RPMI8226 (cell line): ENCODE results near the gene RAB3GAP1.
"Not testable (repeated sequence)": the region's sequence is repeated elsewhere in the genome, so short reads cannot be mapped to it uniquely, and the experiment has no call there.

Experiments
- DNase-seq: peaks from one replicate; pipeline ENCODE4 v3.0.0-alpha.2; 2015

The RAB3GAP1 gene

DNA sequence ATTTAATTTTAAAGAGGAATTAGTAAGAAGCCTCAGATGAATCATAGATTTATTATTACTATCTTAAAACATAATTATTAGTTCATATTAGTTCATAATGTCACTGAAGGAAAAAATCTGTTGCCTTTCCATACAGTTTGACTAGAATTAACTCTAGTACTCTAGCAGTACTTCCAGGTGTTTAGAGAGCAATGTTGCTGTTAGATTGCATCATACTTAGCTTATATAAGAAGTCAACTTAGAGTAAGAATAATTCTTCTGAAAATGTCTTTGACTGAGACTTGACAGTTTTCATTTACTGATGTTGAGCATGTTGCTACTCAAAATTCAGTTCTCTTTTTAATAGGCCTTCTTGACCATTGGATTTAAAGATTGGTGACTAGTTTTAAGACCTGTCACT, 4.7 kb downstream of the RAB3GAP1 start:
- DNase-seq = no peak

DNA sequence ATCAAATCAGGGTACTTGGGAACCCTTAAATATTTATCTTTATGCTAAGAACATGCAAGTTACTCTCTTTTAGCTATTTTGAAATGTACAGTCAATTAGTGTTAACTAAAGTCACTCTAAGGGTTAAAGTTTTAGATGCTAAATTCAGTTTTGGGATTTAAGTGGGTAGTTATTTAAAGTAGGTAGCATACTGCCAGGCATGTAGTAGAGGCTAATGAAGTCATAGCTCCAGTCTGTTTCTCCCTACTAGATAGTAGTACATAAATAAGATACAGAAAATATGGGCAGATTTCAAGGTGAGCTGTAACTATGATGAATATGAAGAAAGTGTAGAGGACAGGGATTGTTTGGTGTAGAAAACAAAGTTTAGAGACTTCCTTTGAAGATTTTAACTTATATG, 7.5 kb downstream of the RAB3GAP1 start:
- no peak for DNase-seq

DNA sequence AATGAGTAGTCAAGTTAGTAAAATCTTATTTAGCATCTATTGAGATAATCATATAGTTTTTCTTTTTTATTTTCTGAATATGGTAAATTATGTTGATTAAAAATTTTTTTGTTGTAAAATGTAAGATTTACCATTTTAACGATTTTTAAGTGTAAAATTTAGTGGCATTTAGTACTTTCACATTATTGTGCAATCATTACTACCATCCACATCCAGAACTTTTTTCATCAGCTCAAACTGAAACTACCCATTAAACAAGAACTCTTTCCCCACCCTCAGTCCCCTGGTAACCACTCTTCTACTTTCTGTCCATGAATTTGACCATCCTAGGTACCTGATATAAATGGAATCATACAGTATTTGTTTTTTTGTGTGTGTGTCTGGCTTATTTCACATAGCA, 11.1 kb downstream of the RAB3GAP1 start:
- DNase-seq = no peak

DNA sequence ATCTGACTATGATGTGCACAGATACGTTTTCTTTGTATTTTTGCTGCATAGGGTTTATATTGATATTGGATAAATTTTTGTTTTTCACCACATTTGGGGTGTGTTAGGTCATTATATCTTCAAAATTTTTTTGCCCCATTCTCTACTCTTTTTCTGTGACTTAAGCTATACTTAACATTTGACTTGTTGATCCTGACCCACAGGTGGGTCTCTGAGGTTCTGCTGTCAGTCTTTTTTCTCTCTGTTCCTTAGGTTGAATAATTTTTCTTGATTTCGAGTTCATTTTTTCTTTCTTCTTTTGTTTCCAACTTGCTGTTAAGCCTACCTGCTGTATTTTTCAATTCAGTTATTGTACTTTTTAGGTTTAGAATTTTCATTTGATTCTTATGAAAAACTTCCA, 12.1 kb downstream of the RAB3GAP1 start:
- no peak for DNase-seq

DNA sequence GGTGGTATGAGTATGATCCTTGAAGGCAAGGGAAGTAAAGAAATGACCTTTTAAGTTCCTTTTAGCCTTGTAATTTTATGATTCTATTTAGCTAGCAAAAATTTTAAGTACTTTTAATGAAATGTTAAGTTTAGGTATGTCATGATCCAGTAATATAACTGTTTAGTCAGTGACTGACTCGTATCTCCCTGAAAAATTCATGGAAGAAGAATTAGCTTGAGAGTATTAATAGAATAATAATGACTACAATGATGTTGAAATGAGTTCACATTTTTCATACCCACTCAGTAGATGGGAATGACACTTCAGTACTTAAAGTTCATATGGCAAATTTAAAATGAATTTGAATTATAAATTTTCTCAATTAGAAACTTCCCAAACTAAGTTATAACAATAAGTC, 14.6 kb downstream of the RAB3GAP1 start:
- no peak for DNase-seq

DNA sequence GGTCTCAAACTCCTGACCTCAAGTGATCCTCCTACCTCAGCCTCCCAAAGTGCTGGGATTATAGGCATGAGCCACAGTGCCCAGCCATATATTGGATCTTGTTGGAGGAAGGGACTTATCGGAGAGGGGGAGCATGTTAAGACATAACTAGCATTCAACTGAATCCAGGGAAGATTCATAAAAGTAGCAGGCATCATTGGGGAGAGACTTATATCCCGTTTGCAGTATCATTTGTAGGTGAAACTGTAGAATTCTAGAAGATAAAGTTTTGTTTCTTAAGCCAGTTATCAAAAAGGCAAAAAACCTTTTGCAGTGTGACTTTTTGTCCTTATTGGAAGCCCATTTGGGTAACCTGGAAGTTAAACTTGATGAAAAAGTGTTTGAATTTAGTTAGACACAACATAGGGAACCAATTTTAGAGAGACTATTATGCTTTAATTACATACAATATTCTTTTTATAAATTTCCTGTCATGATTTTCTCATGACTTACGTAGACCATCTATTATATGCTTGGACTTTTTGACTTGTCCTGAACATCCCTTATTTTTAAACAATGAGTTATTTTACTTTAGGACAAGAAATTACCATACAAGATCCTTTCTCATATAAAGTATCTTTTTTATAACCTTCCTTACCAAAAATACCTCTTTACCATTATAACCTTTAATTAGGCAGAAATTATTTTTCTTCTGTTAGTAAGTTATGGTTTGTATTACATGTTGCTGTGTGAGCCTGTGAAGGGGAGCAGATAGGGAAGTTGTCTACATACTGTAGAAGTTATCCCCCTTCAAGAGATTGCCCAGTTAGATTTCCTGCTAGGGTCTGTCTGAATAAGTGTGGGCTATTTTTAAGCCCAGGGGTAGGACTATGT, 20.3 kb downstream of the RAB3GAP1 start:
- no peak for DNase-seq

DNA sequence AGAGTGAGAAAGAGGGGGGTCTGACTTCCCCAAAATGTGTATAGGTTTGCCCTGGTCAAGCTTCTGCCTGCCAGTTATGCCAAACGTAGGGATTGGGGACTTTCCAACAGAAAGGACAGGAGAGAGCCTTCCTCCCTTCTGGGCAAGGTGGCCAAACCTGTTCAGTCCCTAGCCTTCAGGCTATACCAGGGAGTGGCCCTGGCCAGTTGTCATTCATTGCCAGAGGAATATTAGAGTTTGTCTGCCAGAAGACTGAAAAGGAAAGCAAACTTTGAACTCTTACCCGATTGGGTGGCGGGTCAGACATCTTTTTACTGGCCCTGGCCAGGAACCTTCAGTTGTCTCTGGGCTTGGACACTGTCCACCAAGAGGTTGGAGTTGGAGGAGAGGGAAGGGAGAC, 22.1 kb downstream of the RAB3GAP1 start:
- no peak for DNase-seq

DNA sequence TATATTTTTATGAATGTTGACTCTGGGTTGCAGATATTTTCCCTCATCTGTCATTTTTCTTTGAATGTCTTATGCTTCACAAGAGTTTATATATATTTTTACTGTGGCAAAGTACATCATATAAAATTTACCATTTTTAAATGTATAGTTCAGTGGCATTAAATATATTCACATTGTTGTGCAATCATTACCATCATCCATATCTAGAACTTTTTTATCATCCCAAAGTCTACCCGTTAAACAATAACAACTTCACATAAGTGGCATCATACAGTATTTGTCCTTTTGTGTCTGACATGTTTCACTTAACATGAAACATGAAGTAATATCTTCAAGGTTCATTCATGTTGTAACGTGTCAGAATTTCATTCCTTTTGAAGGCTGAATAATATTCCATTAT, 24.5 kb downstream of the RAB3GAP1 start:
- DNase-seq = no peak

DNA sequence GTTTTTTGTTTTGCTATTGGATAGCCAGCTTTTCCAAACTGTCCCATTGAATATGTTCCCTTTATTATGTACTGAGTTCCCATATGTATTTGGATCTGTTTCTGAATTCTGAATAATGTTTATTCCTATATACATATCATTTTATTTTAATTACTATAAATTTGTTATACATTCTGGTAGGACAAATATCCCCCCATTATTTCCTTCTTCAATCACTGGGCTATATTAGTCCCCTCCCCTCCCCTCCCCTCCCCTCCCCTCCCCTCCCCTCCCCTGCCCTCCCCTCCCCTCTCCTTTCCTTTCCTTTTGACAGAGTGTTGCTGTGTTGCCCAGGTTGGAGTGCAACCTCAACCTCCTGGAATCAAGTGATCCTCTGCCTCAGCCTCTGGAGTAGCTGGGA, 26.3 kb downstream of the RAB3GAP1 start:
- no peak for DNase-seq

DNA sequence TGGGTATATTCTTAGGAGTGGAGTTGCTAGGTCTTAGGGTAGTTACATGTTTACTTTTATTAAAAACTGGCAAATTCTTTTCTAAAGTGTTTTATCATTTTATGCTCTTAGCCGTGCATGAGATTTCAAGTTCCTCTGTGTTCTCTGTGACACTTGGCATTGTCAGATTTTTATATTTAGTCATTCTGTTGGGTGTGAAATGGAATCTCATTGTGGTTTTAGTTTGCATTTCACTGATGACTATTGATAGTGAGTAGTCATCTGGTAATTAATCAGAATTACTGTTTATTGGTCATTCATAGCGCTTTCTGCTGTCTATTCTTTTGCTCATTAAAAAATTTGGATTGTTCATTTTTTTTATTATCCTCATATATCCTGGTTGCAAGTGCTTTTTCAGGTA, 34.1 kb downstream of the RAB3GAP1 start:
- DNase-seq = no peak

DNA sequence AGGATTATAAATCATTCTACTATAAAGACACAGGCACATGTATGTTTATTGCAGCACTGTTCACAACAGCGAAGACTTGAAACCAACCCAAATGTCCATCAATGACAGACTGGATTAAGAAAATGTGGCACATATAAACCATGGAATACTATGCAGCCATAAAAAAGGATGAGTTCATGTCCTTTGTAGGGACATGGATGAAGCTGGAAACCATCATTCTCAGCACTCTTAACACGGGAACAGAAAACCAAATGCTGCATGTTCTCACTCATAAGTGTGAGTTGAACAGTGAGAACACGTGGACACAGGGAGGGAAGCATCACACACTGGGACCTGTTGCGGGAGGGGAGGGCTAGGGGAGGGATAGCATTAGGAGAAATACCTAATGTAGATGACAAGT, 37.5 kb downstream of the RAB3GAP1 start:
- not testable (repeated sequence) for DNase-seq

DNA sequence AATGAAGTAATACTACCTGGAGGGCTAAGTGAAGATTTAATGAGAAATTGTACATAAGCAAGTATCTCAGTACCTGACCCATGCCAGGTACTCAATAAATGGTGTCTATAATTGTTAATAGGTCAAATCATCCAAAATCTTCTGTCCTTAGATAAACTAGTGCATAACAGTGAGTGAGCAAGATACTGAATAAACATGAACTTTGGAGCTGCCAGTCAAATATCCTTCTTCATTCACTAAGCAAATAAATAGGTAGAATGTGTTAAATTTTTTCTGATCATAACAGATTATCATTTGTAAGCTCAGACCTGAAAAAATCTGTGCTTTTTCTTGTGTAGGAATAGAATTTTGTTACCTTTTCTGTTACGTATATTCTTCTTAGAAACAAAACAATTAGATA, 39.6 kb downstream of the RAB3GAP1 start:
- no peak for DNase-seq

DNA sequence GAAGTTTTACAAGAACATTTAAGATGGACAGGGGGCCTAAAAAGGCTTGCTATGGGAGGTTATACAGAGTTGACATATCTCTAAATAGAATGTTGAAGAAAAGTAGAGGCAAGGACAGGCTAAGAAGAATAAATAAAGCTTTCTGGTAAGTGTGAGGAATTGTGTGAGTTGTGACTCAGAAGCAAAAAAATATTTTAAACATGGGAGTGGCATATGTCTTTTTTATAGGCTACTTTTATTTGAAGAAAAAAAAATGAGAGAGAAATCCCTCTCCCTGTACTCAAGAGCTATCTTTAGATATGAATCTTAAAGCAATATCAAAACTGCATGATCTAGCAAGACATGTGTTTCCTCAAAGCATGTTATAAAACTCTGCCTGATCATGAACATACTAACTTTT, 41.1 kb downstream of the RAB3GAP1 start:
- DNase-seq = no peak

DNA sequence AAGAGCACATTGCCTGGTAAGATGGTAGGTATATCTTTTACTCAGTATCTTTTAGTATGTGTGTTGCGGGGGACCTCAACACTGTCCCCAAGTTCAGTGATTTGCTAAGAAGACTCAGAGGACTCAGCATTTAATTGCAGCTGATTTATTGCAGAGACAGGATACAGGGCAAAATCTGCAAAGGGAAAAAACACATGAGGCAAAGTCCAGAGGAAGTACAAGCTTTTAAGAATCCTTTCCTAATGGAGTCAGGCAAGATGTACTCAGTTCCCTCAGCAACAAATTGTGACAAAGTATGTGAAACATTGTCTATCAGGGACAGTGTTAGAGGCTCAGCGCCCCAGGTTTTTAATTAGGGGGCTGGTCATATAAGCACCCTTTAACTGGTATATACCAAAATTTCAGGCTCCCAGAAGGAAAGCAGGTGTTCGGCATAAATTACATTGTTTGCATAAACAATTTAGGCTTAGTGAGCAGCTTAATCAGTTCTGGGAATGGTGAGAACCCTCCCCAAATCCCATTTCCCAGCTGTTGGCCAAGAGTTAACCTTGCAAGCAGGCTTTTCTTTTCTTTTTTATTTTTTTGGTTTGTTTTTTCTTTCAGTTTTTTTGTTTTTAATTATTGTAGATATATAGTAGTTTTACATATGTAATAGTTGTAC, 41.7 kb downstream of the RAB3GAP1 start:
- no peak for DNase-seq

DNA sequence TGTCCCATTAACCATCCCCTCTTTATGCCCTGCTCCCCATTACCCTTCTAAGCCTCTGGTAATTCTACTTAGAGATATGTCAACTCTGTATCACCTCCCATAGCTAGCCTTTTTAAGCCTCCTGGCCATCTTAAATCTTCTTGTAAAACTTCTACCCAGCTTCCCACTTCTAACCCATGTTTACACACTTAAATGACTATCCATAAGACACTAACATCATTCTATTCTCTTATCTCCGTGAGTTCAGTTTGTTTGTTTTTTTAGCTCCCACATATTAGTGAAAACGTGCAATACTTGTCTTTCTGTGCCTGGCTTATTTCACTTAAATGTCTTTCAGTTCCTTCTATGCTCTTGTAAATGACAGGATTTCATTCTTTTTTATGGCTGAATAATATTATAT, 42.4 kb downstream of the RAB3GAP1 start:
- no peak for DNase-seq

DNA sequence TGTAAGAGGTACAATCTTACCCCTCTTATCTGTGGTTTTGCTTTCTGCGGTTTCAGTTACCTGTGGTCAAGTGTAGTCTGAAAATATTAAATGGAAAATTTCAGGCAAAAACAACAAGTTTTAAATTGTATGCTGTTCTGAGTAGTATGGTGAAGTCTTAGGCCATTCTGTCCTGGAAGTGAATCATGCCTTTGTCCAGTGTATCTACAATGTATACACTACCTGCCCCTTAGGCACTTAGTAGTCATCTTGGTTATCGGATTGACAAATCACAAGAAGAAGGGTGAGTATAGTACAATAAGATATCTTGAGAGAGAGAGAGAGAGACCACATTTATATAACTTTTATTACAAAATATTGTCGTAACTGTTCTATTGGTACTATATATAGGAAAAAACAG, 43.5 kb downstream of the RAB3GAP1 start:
- no peak for DNase-seq

DNA sequence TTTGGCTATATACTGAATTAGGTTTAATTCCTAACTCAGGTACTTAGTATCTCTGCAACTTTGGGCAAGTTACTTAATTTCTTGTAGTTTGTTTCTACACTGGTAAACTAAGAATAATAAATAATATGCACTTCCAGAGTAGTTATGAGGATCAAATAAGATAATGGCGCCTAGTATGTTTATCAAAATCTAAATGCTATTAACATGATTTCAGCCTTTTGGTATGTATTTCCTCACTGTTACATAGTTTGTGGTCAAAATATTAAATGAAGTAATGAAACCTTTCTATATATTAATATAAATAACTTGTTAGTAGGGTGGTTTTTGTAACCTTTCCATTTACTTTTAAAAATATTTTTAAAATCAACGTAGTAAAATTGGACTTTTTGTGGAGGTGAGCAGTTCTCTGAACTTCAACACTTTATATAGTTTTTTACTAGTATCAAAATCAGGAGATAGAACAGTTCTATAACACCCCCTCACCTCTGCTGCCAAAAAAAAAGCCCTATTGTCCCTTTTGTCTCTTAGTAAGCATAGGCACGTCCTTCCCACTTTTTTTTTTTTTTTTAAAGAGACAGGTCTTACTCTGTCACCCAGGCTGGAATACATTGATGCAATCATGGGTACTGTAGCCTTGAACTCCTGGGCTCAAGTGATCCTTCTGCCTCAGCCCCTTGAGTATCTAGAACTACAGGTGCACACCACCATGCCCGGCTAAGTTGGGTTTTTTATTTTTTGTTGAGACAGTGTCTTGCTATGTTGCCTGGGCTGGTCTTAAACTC, 44.8 kb downstream of the RAB3GAP1 start:
- no peak for DNase-seq

DNA sequence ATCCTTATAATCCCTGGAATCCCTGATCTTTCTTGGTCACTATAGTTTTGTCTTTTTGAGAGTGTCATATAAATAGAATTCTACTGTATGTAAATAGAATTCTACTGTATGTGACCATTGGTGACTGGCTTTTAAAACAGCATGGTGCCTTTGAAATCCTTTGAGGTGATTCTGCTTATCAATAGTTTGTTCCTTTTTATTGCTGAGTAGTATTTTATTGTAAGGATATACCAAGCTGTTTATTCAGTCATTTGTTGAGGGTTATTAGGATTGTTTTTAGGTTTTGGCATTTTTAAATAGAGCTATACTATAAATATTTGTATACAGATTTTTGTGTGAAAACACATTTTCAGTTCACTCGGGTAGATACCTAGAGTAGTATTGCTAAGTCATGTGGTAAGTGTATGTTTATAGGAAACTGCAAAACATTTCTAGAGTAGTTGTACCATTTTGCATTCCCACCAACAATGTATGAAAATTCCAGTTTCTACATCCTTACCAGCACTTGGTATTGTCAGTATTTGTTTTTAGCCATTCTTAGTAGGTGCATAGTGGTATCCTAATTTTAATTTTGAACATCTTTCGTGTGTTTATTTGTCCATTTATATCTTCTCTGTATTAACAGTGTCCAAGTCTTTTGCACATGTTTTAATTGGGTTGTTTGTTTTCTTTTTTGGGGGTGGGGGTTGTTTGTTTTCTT, 45.6 kb downstream of the RAB3GAP1 start:
- DNase-seq = no peak

DNA sequence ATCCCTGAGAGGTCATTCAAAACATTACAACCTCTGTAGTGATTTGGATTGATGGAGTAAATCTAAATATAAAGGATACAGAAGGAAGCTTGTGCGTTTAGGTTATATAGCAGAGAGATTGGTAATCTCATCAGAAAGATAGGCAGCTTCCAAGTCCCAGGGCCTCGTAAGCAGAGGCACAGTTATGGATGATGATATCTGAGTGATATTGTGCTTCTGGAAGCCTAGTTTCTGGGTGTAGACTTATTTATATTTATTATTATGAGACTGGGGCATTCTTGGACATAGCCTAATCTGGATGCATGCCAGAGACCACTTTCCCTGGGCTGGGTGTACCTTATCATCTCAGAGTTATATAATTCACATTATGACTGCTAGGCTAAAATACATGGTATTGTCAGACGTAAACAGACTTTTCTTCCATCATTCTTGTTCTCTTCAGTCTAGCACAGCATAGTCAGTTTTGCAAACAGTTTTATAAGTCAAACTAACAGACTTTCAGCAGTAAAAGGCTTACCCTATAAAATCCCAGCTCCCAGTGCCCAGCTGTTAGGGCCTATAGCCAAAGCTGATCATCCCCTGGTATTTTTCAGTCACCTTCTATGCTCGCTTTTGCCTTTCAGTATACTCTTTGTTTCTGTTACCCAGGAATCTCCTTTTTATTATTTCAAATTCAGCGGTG, 47.9 kb downstream of the RAB3GAP1 start:
- no peak for DNase-seq

DNA sequence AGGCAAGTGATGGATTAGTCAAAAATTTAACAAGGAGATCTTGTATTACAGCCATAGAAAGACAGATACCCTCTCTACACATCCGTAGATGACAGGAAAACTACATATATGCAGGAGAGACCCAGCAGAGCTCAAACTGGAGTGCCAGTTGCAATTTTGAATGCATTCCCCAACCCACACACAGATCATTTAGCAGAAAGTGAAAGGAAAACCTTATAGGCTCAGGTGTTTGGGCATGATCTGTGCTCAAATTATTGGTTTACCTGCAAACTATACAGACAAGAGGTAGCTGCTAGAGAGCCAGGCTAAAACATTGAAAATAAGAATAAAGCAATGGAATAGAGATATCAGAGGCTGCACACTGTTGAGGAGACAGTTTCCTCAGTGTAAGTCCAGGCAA, 51.8 kb downstream of the RAB3GAP1 start:
- DNase-seq = no peak

DNA sequence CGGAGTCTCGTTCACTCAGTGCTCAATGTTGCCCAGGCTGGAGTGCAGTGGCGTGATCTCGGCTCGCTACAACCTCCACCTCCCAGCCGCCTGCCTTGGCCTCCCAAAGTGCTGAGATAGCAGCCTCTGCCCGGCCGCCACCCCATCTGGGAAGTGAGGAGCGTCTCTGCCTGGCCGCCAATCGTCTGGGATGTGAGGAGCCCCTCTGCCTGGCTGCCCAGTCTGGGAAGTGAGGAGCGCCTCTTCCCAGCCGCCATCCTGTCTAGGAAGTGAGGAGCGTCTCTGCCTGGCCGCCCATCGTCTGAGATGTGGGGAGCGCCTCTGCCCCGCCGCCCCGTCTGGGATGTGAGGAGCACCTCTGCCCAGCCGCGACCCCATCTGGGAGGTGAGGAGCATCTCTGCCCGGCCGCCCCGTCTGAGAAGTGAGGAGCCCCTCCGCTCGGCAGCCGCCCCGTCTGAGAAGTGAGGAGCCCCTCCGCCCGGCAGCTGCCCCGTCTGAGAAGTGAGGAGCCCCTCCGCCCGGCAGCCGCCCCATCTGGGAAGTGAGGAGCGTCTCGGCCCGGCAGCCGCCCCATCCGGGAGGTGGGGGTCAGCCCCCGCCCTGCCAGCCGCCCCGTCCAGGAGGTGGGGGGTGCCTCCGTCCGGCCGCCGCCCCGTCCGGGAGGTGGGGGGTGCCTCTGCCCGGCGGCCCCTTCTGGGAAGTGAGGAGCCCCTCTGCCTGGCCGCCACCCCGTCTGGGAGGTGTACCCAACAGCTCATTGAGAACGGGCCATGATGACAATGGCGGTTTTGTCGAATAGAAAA, 53.6 kb downstream of the RAB3GAP1 start:
- not testable (repeated sequence) for DNase-seq

DNA sequence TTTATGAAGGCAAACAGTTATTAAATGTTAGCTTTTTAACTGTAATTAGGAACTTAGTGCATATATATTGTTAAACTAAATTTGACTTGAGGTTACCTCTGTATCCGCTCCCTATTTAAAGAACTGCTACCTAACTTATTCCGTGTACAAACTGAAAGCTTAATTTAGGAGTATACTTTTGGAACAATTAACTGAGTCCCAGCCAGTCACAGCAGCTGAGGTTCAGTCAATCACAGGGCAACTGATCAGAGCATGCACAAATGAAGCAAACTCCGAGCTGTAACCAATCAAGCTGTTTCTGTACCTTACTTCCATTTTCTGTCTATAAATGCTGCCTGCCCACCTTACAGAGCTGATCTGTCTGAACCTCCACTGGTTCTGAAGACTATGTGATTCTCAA, 61.2 kb downstream of the RAB3GAP1 start:
- DNase-seq = no peak
